ENCODE measurements around the gene CMSS1. TPM values are rescaled to one million over a fixed set of nuclear protein-coding genes. Genes with fewer than 3 reads are reported as not detected.

The CMSS1 gene
- total RNA-seq, 1 donor from 2014 or later = 56.3 TPM

DNA sequence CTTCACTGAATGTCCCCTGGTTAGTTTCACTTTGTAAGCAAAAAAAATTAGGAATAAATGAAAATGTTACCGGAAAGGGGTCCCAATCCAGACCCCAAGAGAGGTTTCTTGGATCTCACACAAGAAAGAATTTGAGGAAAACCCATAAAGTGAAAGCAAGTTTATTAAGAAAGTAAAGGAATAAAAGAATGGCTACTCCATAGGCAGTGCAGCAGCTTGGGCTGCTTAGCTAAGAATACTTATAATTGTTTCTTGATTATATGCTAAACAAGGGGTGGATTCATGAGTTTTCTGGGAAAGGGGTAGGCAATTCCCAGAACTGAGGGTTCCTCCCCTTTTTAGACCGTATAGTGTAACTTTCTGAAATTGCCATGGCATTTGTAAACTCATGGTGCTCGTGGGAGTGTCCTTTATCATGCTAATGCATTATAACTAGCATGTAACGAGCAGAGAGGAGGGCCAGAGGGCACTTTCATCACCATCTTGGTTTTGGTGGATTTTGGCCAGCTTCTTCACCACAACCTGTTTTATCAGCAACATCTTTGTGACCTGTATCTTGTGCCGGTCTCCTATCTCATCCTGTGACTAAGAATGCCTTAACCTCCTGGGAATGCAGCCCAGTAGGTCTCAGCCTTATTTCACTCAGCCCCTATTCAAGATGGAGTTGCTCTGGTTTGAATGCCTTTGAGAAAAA lies 41.0 kb upstream of the CMSS1 start:
- Mint-ChIP-seq H3K4me1 (no peaks in the 10 kb centered on the region), H3K27ac (no peak overlapping the region), H3K27me3 (ENCODE audit: insufficient read depth, low read depth) (peaks cover 2% of the 10 kb centered on the region), H3K4me3 (no peak overlapping the region), H3K36me3 (no peaks in the 10 kb centered on the region), H3K9me3 (no peaks in the 10 kb centered on the region)
- no peak overlapping the region for H2AFZ ChIP-seq (replicated peaks)
- no peaks in the 10 kb centered on the region for H3K27me3 ChIP-seq
- no peaks in the 10 kb centered on the region for H4K20me1 ChIP-seq (ENCODE audit: low read depth)
- H3K36me3 ChIP-seq = no peaks in the 10 kb centered on the region
- H3K4me1 ChIP-seq = no peaks in the 10 kb centered on the region
- H3K4me3 ChIP-seq = no peak overlapping the region
- DNase-seq (ENCODE audit: low spot score) = no peak
- H3K4me2 ChIP-seq = no peak overlapping the region
- H3K9me3 ChIP-seq (ENCODE audit: low read depth) = no peaks in the 10 kb centered on the region
- H3K9ac ChIP-seq = no peak overlapping the region
- TF ChIP-seq, protein P1, sequence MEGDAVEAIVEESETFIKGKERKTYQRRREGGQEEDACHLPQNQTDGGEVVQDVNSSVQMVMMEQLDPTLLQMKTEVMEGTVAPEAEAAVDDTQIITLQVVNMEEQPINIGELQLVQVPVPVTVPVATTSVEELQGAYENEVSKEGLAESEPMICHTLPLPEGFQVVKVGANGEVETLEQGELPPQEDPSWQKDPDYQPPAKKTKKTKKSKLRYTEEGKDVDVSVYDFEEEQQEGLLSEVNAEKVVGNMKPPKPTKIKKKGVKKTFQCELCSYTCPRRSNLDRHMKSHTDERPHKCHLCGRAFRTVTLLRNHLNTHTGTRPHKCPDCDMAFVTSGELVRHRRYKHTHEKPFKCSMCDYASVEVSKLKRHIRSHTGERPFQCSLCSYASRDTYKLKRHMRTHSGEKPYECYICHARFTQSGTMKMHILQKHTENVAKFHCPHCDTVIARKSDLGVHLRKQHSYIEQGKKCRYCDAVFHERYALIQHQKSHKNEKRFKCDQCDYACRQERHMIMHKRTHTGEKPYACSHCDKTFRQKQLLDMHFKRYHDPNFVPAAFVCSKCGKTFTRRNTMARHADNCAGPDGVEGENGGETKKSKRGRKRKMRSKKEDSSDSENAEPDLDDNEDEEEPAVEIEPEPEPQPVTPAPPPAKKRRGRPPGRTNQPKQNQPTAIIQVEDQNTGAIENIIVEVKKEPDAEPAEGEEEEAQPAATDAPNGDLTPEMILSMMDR (IDR thresholded peaks at IDR 0.05) = no peak
- TF ChIP-seq EZH2phosphoT487 (IDR thresholded peaks at IDR 0.05) (no peak), EZH2 (IDR thresholded peaks at IDR 0.05) (no peak)
- H3K79me2 ChIP-seq (ENCODE audit: low read depth) = no peaks in the 10 kb centered on the region
- no peaks in the 10 kb centered on the region for H3F3A ChIP-seq (ENCODE audit: low read depth)
- no peak overlapping the region for H3K27ac ChIP-seq

DNA sequence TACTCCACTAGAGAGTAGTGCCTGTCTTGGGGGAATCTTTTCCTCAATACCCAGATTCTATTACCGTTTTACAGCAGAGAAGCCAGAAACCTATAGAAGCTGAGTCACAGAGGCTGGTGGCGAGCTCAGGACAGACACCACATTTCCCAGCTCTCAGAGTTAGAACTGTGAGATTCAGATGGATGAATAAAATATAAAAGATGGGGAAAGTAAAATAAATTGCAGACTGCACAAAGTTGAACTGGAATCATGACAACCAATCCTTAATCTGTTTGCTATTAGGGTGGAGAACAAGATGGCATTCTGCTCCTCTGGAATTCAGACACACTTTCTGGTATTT lies 40.5 kb upstream of the CMSS1 start:
- Histone ChIP-seq H3K36me3 (no peaks in the 10 kb centered on the region), H4K20me1 (ENCODE audit: low read depth) (no peaks in the 10 kb centered on the region), H3K27me3 (no peaks in the 10 kb centered on the region), H3K9me3 (ENCODE audit: low read depth) (no peaks in the 10 kb centered on the region), H3K79me2 (ENCODE audit: low read depth) (no peaks in the 10 kb centered on the region), H3F3A (ENCODE audit: low read depth) (no peaks in the 10 kb centered on the region), H2AFZ (replicated peaks) (no peak overlapping the region), H3K9ac (no peak overlapping the region), H3K27ac (no peak overlapping the region), H3K4me2 (no peak overlapping the region), H3K4me3 (no peak overlapping the region), H3K4me1 (no peaks in the 10 kb centered on the region)
- no peaks in the 10 kb centered on the region for H3K4me1 Mint-ChIP-seq
- H3K27me3 Mint-ChIP-seq (ENCODE audit: insufficient read depth, low read depth) = peaks cover 2% of the 10 kb centered on the region
- H3K36me3 Mint-ChIP-seq = no peaks in the 10 kb centered on the region
- H3K27ac Mint-ChIP-seq = no peak overlapping the region
- DNase-seq (ENCODE audit: low spot score) = no peak
- TF ChIP-seq EZH2phosphoT487 (IDR thresholded peaks at IDR 0.05) = no peak
- TF ChIP-seq, protein P1 (IDR thresholded peaks at IDR 0.05) = no peak
- no peak for TF ChIP-seq EZH2 (IDR thresholded peaks at IDR 0.05)
- no peak overlapping the region for H3K4me3 Mint-ChIP-seq
- H3K9me3 Mint-ChIP-seq = no peaks in the 10 kb centered on the region

DNA sequence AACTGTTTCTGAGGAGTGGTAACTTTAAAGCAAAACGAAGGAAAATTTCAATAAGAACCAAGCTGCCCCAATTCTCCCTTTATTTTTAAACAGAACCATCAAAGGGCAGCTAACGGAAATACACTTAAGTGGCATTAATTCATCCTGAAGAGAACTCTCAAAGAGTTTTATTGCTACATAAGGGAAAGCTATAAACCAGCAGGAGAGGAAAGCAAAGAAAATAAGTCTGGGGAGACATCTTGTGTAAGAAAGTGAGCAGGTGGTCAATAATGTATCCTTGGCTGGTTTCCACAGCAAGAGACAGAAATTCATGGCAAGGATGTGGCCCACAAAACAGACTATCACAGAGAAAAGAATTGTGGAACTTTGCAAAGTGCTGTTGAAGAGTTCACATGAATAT lies 40.0 kb upstream of the CMSS1 start:
- no peak overlapping the region for H3K4me2 ChIP-seq
- Mint-ChIP-seq H3K4me3 (no peak overlapping the region), H3K27me3 (ENCODE audit: insufficient read depth, low read depth) (peaks cover 2% of the 10 kb centered on the region), H3K36me3 (no peaks in the 10 kb centered on the region), H3K27ac (no peak overlapping the region), H3K4me1 (no peaks in the 10 kb centered on the region), H3K9me3 (no peaks in the 10 kb centered on the region)
- no peaks in the 10 kb centered on the region for H3F3A ChIP-seq (ENCODE audit: low read depth)
- H3K4me1 ChIP-seq = no peaks in the 10 kb centered on the region
- no peak overlapping the region for H2AFZ ChIP-seq (replicated peaks)
- H3K27ac ChIP-seq = no peak overlapping the region
- no peaks in the 10 kb centered on the region for H3K79me2 ChIP-seq (ENCODE audit: low read depth)
- DNase-seq (ENCODE audit: low spot score) = no peak
- no peaks in the 10 kb centered on the region for H4K20me1 ChIP-seq (ENCODE audit: low read depth)
- H3K9ac ChIP-seq = no peak overlapping the region
- TF ChIP-seq EZH2 (IDR thresholded peaks at IDR 0.05) = no peak
- no peak for TF ChIP-seq EZH2phosphoT487 (IDR thresholded peaks at IDR 0.05)
- TF ChIP-seq, protein P1 (IDR thresholded peaks at IDR 0.05) = no peak
- no peaks in the 10 kb centered on the region for H3K27me3 ChIP-seq
- H3K9me3 ChIP-seq (ENCODE audit: low read depth) = no peaks in the 10 kb centered on the region
- H3K4me3 ChIP-seq = no peak overlapping the region
- no peaks in the 10 kb centered on the region for H3K36me3 ChIP-seq

All from neural progenitor cell (in vitro differentiated cells).